Measurements from ENCODE around the gene CROCC2. TPM values are rescaled to one million over a fixed set of nuclear protein-coding genes. Genes with fewer than 3 reads are reported as not detected.

Gene CROCC2
- total and polyA plus RNA-seq, 2 of the 13 experiments (the other 11 are each of a cell fraction or from before 2014, with no cell fraction given): not detected

- TF ChIP-seq, protein P1, sequence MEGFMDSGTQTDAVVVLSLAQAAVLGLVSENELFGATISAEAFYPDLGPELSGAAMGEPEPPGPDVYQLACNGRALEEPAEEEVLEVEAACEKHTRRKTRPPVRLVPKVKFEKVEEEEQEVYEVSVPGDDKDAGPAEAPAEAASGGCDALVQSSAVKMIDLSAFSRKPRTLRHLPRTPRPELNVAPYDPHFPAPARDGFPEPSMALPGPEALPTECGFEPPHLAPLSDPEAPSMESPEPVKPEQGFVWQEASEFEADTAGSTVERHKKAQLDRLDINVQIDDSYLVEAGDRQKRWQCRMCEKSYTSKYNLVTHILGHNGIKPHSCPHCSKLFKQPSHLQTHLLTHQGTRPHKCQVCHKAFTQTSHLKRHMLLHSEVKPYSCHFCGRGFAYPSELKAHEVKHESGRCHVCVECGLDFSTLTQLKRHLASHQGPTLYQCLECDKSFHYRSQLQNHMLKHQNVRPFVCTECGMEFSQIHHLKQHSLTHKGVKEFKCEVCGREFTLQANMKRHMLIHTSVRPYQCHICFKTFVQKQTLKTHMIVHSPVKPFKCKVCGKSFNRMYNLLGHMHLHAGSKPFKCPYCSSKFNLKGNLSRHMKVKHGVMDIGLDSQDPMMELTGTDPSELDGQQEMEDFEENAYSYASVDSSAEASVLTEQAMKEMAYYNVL (CRISPR knock-in tag; IDR thresholded peaks at IDR 0.05; ENCODE audit: borderline replicate concordance): peak; percentile 77; the same call in 1 of the 2 replicates
- TF ChIP-seq, protein P2, sequence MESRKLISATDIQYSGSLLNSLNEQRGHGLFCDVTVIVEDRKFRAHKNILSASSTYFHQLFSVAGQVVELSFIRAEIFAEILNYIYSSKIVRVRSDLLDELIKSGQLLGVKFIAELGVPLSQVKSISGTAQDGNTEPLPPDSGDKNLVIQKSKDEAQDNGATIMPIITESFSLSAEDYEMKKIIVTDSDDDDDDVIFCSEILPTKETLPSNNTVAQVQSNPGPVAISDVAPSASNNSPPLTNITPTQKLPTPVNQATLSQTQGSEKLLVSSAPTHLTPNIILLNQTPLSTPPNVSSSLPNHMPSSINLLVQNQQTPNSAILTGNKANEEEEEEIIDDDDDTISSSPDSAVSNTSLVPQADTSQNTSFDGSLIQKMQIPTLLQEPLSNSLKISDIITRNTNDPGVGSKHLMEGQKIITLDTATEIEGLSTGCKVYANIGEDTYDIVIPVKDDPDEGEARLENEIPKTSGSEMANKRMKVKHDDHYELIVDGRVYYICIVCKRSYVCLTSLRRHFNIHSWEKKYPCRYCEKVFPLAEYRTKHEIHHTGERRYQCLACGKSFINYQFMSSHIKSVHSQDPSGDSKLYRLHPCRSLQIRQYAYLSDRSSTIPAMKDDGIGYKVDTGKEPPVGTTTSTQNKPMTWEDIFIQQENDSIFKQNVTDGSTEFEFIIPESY (CRISPR knock-in tag; IDR thresholded peaks at IDR 0.05): no peak
- TF ChIP-seq ZNF580 (CRISPR knock-in tag; IDR thresholded peaks at IDR 0.05; ENCODE audit: borderline replicate concordance, low read depth) (peak; percentile 20; the same call in 1 of the 2 replicates), DRAP1 (CRISPR knock-in tag; IDR thresholded peaks at IDR 0.05) (peak; percentile 50; the same call in 1 of the 2 replicates), ZNF292 (CRISPR knock-in tag; IDR thresholded peaks at IDR 0.05; ENCODE audit: borderline replicate concordance, low read depth) (peak; percentile 20; the same call in 1 of the 2 replicates), ZNF724P (CRISPR knock-in tag; IDR thresholded peaks at IDR 0.05; ENCODE audit: borderline replicate concordance) (no peak), REPIN1 (CRISPR knock-in tag; IDR thresholded peaks at IDR 0.05; ENCODE audit: borderline replicate concordance, low read depth) (peak; percentile 41; the same call in 1 of the 2 replicates), SIN3A (IDR thresholded peaks at IDR 0.05; ENCODE audit: borderline replicate concordance, low read depth, low read length) (no peak), FOXA3 (CRISPR knock-in tag; IDR thresholded peaks at IDR 0.05) (peak; percentile 71; the same call in 1 of the 2 replicates), SKI (IDR thresholded peaks at IDR 0.05; ENCODE audit: partially characterized antibody) (peak; percentile 67), JARID2 (CRISPR knock-in tag; IDR thresholded peaks at IDR 0.05; ENCODE audit: insufficient replicate concordance) (no peak), ZNF274 (CRISPR knock-in tag; IDR thresholded peaks at IDR 0.05) (no peak), ZNF547 (CRISPR knock-in tag; IDR thresholded peaks at IDR 0.05) (no peak), CC2D1A (CRISPR knock-in tag; IDR thresholded peaks at IDR 0.05) (no peak), ZBTB10 (CRISPR knock-in tag; IDR thresholded peaks at IDR 0.05; ENCODE audit: borderline replicate concordance) (no peak), NFKBIZ (CRISPR knock-in tag; IDR thresholded peaks at IDR 0.05) (no peak), ZNF776 (CRISPR knock-in tag; IDR thresholded peaks at IDR 0.05) (no peak), EP300 (IDR thresholded peaks at IDR 0.05; ENCODE audit: low read depth in 2 of 2, low read length in 2 of 2) (peak in 1 of 2 experiments; percentile 67; a peak in 1 of 4 replicates), EP300 (CRISPR knock-in tag; IDR thresholded peaks at IDR 0.05; ENCODE audit: borderline replicate concordance) (no peak)
- TF ChIP-seq, protein P3, sequence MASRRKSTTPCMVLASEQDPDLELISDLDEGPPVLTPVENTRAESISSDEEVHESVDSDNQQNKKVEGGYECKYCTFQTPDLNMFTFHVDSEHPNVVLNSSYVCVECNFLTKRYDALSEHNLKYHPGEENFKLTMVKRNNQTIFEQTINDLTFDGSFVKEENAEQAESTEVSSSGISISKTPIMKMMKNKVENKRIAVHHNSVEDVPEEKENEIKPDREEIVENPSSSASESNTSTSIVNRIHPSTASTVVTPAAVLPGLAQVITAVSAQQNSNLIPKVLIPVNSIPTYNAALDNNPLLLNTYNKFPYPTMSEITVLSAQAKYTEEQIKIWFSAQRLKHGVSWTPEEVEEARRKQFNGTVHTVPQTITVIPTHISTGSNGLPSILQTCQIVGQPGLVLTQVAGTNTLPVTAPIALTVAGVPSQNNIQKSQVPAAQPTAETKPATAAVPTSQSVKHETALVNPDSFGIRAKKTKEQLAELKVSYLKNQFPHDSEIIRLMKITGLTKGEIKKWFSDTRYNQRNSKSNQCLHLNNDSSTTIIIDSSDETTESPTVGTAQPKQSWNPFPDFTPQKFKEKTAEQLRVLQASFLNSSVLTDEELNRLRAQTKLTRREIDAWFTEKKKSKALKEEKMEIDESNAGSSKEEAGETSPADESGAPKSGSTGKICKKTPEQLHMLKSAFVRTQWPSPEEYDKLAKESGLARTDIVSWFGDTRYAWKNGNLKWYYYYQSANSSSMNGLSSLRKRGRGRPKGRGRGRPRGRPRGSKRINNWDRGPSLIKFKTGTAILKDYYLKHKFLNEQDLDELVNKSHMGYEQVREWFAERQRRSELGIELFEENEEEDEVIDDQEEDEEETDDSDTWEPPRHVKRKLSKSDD (CRISPR knock-in tag; IDR thresholded peaks at IDR 0.05; ENCODE audit: low read depth): no peak
These were observed 41.7 kb upstream of the CROCC2 start (continued) for GRCh38 chr2:240864475-240864874.

All from HepG2 (cell line).